ENCODE measurements around the gene AXIN1.
"Not testable (repeated sequence)": the region's sequence is repeated elsewhere in the genome, so short reads cannot be mapped to it uniquely, and the experiment has no call there.

The AXIN1 gene

GRCh38 chr16:352547-353403 is at the start of gene AXIN1:
AXIN1 (minus strand) TSS chr16:352723; CDS start chr16:347025, 5,698 bp downstream.
- DNase-seq = peak; percentile 100

GRCh38 chr16:401468-402348 is 49.2 kb upstream of the AXIN1 start, which contains the start of gene DECR2:
DECR2 (plus strand) TSS chr16:401885; CDS start chr16:401964, 79 bp downstream.
- DNase-seq = peak; percentile 100

GRCh38 chr16:400061-400591 is 47.6 kb upstream of the AXIN1 start:
- no peak for DNase-seq

- DNase-seq = no peak
These were observed 47.0 kb upstream of the AXIN1 start for GRCh38 chr16:399340-400019.

- DNase-seq = no peak
These were observed 46.2 kb upstream of the AXIN1 start for GRCh38 chr16:398561-399339.

- peak; percentile 30 for DNase-seq
These were observed 45.3 kb upstream of the AXIN1 start for GRCh38 chr16:397736-398332.

- peak; percentile 41 for DNase-seq
These were observed 44.7 kb upstream of the AXIN1 start, which contains the start of gene NME4 for GRCh38 chr16:397135-397661. NME4 (plus strand) TSS chr16:397199; CDS start chr16:397223, 24 bp downstream.

- DNase-seq = no peak
These were observed 44.1 kb upstream of the AXIN1 start for GRCh38 chr16:396605-397004.

- no peak for DNase-seq
These were observed 43.7 kb upstream of the AXIN1 start for GRCh38 chr16:396199-396598.

- DNase-seq = no peak
These were observed 40.0 kb upstream of the AXIN1 start for GRCh38 chr16:392450-393030.

GRCh38 chr16:391885-392335 is 39.4 kb upstream of the AXIN1 start:
- DNase-seq = peak; percentile 74

- DNase-seq = no peak
These were observed 36.8 kb upstream of the AXIN1 start for GRCh38 chr16:389352-389751.

- not testable (repeated sequence) for DNase-seq
These were observed 35.5 kb upstream of the AXIN1 start for GRCh38 chr16:387761-388666.

GRCh38 chr16:386641-387156 is 34.2 kb upstream of the AXIN1 start:
- no peak for DNase-seq

GRCh38 chr16:383326-384051 is 31.0 kb upstream of the AXIN1 start:
- peak; percentile 28 for DNase-seq

- DNase-seq = peak; percentile 72
These were observed 29.5 kb upstream of the AXIN1 start, which contains the start of gene PGAP6 for GRCh38 chr16:381789-382717. PGAP6 (minus strand) TSS chr16:381978; CDS start chr16:381821, 157 bp downstream.

Measured in stimulated activated CD4-positive, alpha-beta T cell treated with anti-CD3 and anti-CD28 coated beads, Interleukin-4, amount 100 ng/mL, for 1 hour (primary cell).